ENCODE data around the gene PIR.

DNA sequence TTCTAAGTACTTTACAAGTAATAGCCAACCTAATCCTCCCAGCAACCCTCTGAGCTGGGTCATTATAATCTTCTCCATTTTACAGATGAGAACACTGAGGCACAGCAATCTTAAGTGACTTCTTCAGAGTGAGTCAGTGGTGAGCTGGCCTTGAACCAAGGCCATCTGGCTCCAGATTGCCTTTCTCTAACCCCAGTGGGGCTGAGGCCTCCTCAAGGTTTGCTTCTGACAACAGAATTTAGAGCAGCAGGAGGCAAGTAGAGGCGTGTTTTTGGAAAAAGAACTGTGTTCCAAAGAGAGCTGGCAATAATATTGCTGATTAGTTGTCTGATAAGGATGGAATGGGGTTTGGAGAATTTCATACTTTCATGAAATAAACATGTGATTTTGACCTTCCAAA is 41.2 kb downstream of the PIR start:
- TF ChIP-seq POLR2A (IDR thresholded peaks at IDR 0.05): no peak
- TF ChIP-seq, protein P1, sequence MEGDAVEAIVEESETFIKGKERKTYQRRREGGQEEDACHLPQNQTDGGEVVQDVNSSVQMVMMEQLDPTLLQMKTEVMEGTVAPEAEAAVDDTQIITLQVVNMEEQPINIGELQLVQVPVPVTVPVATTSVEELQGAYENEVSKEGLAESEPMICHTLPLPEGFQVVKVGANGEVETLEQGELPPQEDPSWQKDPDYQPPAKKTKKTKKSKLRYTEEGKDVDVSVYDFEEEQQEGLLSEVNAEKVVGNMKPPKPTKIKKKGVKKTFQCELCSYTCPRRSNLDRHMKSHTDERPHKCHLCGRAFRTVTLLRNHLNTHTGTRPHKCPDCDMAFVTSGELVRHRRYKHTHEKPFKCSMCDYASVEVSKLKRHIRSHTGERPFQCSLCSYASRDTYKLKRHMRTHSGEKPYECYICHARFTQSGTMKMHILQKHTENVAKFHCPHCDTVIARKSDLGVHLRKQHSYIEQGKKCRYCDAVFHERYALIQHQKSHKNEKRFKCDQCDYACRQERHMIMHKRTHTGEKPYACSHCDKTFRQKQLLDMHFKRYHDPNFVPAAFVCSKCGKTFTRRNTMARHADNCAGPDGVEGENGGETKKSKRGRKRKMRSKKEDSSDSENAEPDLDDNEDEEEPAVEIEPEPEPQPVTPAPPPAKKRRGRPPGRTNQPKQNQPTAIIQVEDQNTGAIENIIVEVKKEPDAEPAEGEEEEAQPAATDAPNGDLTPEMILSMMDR (IDR thresholded peaks at IDR 0.05): no peak
- no peak for TF ChIP-seq POLR2AphosphoS5 (IDR thresholded peaks at IDR 0.05)
- TF ChIP-seq EP300 (IDR thresholded peaks at IDR 0.05): no peak

Measured in gastroesophageal sphincter (tissue), 3 donors.